GM21529 (cell line): ENCODE measurements around the gene RAPGEF4.

ENCODE experiments used
- ATAC-seq: cut with Tn5 transposase; IDR thresholded peaks from one replicate; pipeline ENCODE4 v1.9.1; 2021; ENCODE audit not compliant: unreplicated experiment

The RAPGEF4 gene

GRCh38 chr2:172993931-172994717 is 258.5 kb downstream of the RAPGEF4 start:
- ATAC-seq = no peak

- ATAC-seq = no peak
These were observed 259.2 kb downstream of the RAPGEF4 start for GRCh38 chr2:172994864-172995263.

DNA sequence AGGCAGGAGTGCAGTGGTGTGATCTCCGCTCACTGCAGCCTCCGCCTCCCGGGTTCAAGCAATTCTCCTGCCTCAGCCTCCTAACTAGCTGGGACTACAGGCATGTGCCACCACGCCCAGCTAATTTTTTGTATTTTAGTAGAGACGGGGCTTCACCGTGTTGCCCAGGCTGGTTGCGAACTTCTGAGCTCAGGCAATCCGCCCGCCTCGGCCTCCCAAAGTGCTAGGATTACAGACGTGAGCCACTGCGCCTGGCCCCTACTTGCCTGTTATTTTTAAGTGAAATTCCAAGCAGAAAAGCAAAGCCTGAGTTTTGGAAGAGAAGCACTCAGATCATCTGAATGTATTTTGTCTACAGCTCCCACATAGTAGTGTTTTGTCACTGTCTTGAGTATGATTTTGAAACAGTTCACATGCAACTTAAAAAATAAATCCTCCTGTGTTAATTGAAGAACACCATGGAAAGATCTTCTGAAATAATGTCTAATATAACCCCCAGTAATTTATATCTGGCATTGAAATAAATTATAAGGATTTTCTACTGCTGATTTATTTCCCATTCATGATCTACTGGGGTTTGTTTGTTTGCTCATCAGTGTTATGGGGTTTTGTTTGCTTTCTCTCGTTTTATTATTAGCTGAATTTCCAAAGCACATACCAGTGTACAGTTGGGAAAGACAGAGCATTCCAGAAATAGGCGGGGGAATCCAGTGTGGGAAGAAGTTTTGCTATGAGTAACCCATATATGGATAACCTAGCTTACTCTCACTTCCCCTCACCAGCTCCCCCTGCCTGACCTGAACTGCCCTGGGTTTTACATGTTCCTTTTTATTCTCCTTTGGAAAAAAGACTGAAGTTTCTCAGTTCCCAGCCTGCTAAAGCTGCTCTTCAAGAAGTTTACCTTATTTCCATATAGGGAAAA is 259.9 kb downstream of the RAPGEF4 start:
- no peak for ATAC-seq

DNA sequence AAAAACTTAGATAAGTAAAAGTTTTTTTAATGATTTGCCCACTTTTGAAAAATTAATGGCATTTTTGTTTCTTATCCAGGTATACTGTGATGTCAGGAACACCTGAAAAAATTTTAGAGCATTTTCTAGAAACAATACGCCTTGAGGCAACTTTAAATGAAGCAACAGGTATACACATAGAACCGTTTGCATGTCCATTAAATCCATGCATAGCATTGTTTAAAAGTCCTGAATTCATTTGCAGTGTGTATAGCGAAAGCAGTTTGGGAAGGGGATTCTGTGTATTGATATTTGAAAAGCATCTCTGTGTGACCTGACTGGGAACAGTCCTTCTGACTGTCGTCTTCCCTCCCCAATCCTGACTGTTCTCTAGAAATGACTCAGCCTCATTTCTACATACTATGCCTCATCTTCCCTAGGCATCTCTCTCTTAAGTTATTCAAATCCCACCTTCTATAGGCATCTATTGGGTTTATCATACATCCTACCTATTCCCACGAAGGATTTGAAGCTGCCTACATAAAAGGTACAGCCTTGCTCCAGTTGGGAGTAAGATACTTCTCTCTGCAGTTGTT is 260.8 kb downstream of the RAPGEF4 start:
- no peak for ATAC-seq

- ATAC-seq = no peak
These were observed 261.4 kb downstream of the RAPGEF4 start for GRCh38 chr2:172997031-172997430.

- no peak for ATAC-seq
These were observed 263.1 kb downstream of the RAPGEF4 start for GRCh38 chr2:172998547-172999272.

- no peak for ATAC-seq
These were observed 264.2 kb downstream of the RAPGEF4 start for GRCh38 chr2:172999641-173000386.

DNA sequence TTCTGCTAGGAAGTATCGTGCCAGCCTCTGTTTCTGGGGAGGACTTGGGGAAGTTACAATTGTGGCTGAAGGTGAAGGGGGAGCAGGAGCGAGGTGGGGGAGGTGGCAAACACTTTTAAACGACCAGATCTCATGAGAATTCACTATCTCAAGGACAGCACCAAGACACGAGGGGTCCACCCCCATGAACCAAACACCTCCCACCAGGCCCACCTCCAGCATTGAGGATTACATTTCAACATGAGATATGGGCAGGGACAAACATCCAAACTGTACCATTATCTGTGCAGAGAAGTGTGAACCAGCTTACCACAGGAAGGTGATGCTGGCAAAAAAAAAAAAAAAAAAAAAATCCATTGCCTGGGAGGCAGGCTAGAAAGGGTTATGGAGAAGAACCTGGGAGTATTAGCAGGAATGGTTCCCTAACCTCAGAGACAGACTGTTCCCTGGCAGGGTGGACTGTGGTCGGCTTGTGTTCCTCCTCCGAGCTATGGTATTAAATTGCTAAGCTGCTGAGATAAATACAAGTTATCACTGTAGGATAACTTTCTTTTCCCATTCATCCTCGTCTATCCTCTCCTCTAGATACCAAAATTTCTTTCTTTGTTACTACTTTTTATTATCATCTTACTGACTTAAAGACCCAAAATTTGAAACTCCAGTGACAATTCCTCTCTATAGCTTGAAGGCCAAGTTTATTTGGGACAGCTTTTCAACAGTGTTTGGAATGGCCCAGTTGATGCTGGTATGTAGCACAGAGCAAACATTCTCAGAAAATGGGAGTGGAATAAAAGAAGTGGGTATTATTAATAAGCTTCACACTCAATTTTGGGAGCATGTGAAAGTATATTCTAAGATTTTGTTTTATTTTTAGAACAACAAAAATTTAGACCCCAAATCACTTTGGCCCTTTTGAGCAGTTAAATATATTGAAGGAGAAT is 266.3 kb downstream of the RAPGEF4 start:
- ATAC-seq = no peak

GRCh38 chr2:173002751-173003541 is 267.3 kb downstream of the RAPGEF4 start:
- no peak for ATAC-seq

GRCh38 chr2:173008786-173009185 is 273.1 kb downstream of the RAPGEF4 start:
- ATAC-seq = no peak

GRCh38 chr2:173010233-173010632 is 274.6 kb downstream of the RAPGEF4 start:
- no peak for ATAC-seq

GRCh38 chr2:173016451-173016850 is 280.8 kb downstream of the RAPGEF4 start:
- ATAC-seq = no peak

DNA sequence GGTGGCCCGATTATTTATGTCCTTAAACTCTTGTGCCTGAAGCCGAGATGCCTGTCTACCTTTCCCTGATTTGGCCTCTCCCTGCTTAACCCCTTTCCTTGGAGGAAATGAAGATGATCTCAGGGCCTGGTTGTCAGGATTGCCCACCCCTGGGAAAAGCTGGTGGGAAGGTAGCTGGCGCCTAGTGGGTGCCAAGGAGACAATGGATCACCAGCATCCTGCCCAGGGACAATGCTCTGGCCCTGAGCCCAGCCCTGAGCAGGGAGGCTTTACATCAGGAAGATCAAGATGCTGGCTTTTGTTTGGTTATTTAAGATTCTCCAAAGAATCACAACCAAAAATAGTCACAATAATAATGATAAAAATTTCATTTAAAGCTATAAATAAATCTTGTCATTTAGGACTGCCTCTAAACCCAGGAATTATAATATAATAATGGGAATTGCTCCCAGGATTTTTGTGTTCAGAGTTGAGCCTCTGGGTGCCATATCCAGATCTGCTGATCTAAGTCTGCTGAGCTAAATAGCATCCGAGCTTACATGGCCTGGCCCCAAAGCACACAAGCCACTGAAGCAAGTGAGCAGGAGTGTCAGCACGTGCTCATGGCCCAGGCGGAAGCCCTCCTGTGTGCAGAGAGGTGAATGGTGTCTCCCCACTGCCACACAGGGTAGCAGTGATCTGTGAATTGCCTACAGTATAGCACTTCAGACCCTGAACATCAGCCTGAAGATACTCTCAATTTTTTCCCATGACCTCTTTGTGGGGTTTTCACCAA is 282.2 kb downstream of the RAPGEF4 start:
- no peak for ATAC-seq

DNA sequence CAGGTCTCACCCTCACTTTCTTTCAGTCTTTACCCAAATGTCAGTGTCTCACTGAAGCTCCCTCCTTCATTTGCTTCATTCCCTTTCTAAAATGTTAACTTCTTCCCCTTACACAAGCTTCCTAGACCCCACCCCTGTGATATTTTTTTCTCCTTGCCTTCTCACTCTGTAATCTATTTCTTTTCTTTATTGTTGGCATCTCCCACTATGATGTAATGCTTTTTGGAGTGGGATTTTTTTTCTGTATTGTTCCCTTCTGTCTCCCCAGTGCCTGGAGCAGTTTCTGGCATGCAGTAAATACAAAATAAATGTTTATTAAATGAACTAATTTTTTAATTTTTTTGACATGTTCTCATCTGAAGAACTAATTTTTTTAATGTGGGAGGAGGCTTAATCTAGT is 284.1 kb downstream of the RAPGEF4 start:
- ATAC-seq = no peak

- no peak for ATAC-seq
These were observed 286.3 kb downstream of the RAPGEF4 start for GRCh38 chr2:173021939-173022371.

- ATAC-seq = no peak
These were observed 288.1 kb downstream of the RAPGEF4 start for GRCh38 chr2:173023718-173024117.

DNA sequence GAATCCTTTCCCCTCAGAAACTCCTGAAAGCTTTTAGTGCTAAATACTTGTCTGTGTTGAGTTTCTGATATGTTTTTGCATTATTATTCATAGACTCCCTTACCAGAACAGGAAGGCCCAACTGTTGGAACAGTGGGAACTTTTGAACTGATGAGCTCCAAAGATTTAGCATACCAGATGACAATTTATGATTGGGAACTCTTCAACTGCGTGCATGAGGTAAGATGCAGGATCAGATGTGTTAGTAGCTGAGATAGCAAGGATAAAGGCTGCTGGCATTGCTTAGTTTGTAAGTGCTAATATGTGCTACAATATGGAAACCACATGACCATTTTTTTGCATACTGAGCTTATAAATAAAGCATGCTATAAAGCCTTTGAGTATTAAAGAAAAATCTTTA is 290.8 kb downstream of the RAPGEF4 start:
- ATAC-seq = no peak
